GM23338 (cell line): ENCODE data around the gene TCF20. TPM values are rescaled to one million over a fixed set of nuclear protein-coding genes. Genes with fewer than 3 reads are reported as not detected.

Source experiments
- ATAC-seq: fragments of 200-7000 bp; cut with Tn5 transposase; 3 replicates; pipeline ENCODE4 v1.9.1; 2020
- DNase-seq: peaks from one replicate; pipeline ENCODE4 v3.0.0-alpha.2; 2015; ENCODE audit warnings: low spot score
- H2AFZ ChIP-seq: fragments of 200-600 bp; sonication (generic); 2 replicates; pipeline ENCODE4 v1.8.0; 2016; ENCODE audit warnings: antibody characterized with exemption, mild to moderate bottlenecking, moderate library complexity
- H3F3A ChIP-seq: fragments of 200-600 bp; sonication (generic); replicated peaks from 2 replicates; pipeline ENCODE4 v1.8.0; 2017; ENCODE audit warnings: antibody characterized with exemption, mixed run types, low read depth
- H3K27ac ChIP-seq: fragments of 200-600 bp; sonication (generic); 2 replicates; pipeline ENCODE4 v1.6.1; 2016; ENCODE audit warnings: low read depth
- H3K27me3 ChIP-seq: fragments of 200-600 bp; sonication (generic); 2 replicates; pipeline ENCODE4 v1.8.0; 2016; ENCODE audit warnings: mild to moderate bottlenecking, mixed run types, moderate library complexity; ENCODE audit not compliant: insufficient read depth
- H3K36me3 ChIP-seq: fragments of 200-600 bp; sonication (generic); 2 replicates; pipeline ENCODE4 v1.8.0; 2016; ENCODE audit warnings: mild to moderate bottlenecking; ENCODE audit not compliant: insufficient read depth
- H3K4me1 ChIP-seq: fragments of 200-600 bp; sonication (generic); 2 replicates; pipeline ENCODE4 v1.8.0; 2016; ENCODE audit warnings: mild to moderate bottlenecking, moderate library complexity; ENCODE audit not compliant: insufficient read depth
- H3K4me2 ChIP-seq: fragments of 200-600 bp; sonication (generic); 2 replicates; pipeline ENCODE4 v1.7.1; 2017; ENCODE audit warnings: mixed run types
- H3K4me3 ChIP-seq: fragments of 200-600 bp; sonication (generic); 2 replicates; pipeline ENCODE4 v1.6.1; 2016; ENCODE audit warnings: mixed run types
- H3K79me2 ChIP-seq: fragments of 200-600 bp; sonication (generic); replicated peaks from 2 replicates; pipeline ENCODE4 v1.8.0; 2017; ENCODE audit warnings: mild to moderate bottlenecking; ENCODE audit not compliant: insufficient read depth
- H3K9me2 ChIP-seq: fragments of 200-600 bp; sonication (generic); 2 replicates; pipeline ENCODE4 v1.8.0; 2017; ENCODE audit not compliant: insufficient read depth
- H4K20me1 ChIP-seq: fragments of 200-600 bp; sonication (generic); replicated peaks from 2 replicates; pipeline ENCODE4 v1.8.0; 2017; ENCODE audit warnings: mild to moderate bottlenecking; ENCODE audit not compliant: insufficient read depth
- H3K27ac Mint-ChIP-seq: 2 replicates; pipeline ENCODE4 v1.8.0; 2020; ENCODE audit warnings: inconsistent platforms, mild to moderate bottlenecking, moderate library complexity, mixed read lengths
- H3K27me3 Mint-ChIP-seq: 3 replicates; pipeline ENCODE4 v1.8.0; 2022; ENCODE audit warnings: low read depth, mild to moderate bottlenecking, moderate library complexity, mixed read lengths, inconsistent platforms; ENCODE audit not compliant: insufficient read depth, poor library complexity
- H3K36me3 Mint-ChIP-seq: 3 replicates; pipeline ENCODE4 v1.8.0; 2021; ENCODE audit warnings: low read depth, mild to moderate bottlenecking, inconsistent platforms, moderate library complexity, mixed read lengths
- H3K4me1 Mint-ChIP-seq: 3 replicates; pipeline ENCODE4 v1.8.0; 2020; ENCODE audit warnings: mild to moderate bottlenecking, inconsistent platforms, mixed read lengths
- H3K4me3 Mint-ChIP-seq: 3 replicates; pipeline ENCODE4 v1.8.0; 2021; ENCODE audit warnings: moderate library complexity, mild to moderate bottlenecking, inconsistent platforms, mixed read lengths
- H3K9me3 Mint-ChIP-seq: 3 replicates; pipeline ENCODE4 v1.8.0; 2020; ENCODE audit warnings: moderate library complexity, mild to moderate bottlenecking, inconsistent platforms, mixed read lengths
- CREB1 ChIP-seq: fragments of 250-450 bp; sonication (Bioruptor Pico); IDR thresholded peaks from 2 replicates; pipeline ENCODE4 v1.5.0; 2020; ENCODE audit warnings: low read depth, mild to moderate bottlenecking, moderate library complexity
- CTCF ChIP-seq, 2 experiments: fragments of 200-600 bp in 1 of 2; sonication (generic) in 1 of 2; conservative IDR thresholded peaks; 2 replicates each; pipeline versions ENCODE4 v1.5.1 to v1.6.1; 2016 to 2017; ENCODE audit warnings: antibody characterized with exemption in 2 of 2, low read depth in 2 of 2, mild to moderate bottlenecking in 2 of 2, moderate library complexity in 1 of 2
- ETS1 ChIP-seq: IDR thresholded peaks from 2 replicates; pipeline ENCODE4 v1.6.1; 2016; ENCODE audit warnings: antibody characterized with exemption
- EZH2 ChIP-seq: fragments of 200-600 bp; sonication (generic); IDR thresholded peaks from one replicate; pipeline ENCODE4 v1.8.0; 2017; ENCODE audit warnings: antibody characterized with exemption, mild to moderate bottlenecking, low read depth; ENCODE audit not compliant: unreplicated experiment
- EZH2phosphoT487 ChIP-seq: fragments of 200-600 bp; sonication (generic); IDR thresholded peaks from one replicate; pipeline ENCODE4 v1.8.1; 2018; ENCODE audit warnings: antibody characterized with exemption; ENCODE audit not compliant: unreplicated experiment
- NANOG ChIP-seq: IDR thresholded peaks from 2 replicates; pipeline ENCODE4 v1.6.1; 2016; ENCODE audit warnings: antibody characterized with exemption, borderline replicate concordance
- POLR2AphosphoS5 ChIP-seq: IDR thresholded peaks from 2 replicates; pipeline ENCODE4 v1.6.1; 2016; ENCODE audit warnings: antibody characterized with exemption, low read depth
- REST ChIP-seq: IDR thresholded peaks from one replicate; pipeline ENCODE4 v1.6.1; 2018; ENCODE audit warnings: antibody characterized with exemption; ENCODE audit not compliant: unreplicated experiment
- STAT1 ChIP-seq: IDR thresholded peaks from one replicate; pipeline ENCODE4 v1.6.1; 2016; ENCODE audit warnings: antibody characterized with exemption; ENCODE audit not compliant: unreplicated experiment
- ZNF114 ChIP-seq: fragments of 250-450 bp; sonication (Bioruptor Pico); IDR thresholded peaks from 2 replicates; pipeline ENCODE4 v1.5.0; 2020; ENCODE audit warnings: mild to moderate bottlenecking, moderate library complexity
- ZNF331 ChIP-seq: fragments of 250-450 bp; sonication (Bioruptor Pico); IDR thresholded peaks from 2 replicates; pipeline ENCODE4 v1.5.0; 2020; ENCODE audit warnings: low read depth, mild to moderate bottlenecking, moderate library complexity
- ZNF462 ChIP-seq: fragments of 250-450 bp; sonication (Bioruptor Pico); IDR thresholded peaks from 2 replicates; pipeline ENCODE4 v1.5.0; 2020; ENCODE audit warnings: mild to moderate bottlenecking, moderate library complexity
- polyA plus RNA-seq: library from polyadenylated mRNA; unstranded; fragments of >200 nt; fragmentation: Nextera tagmentation; extraction: Ambion mirVana; gene quantifications from 2 replicates; pipeline ENCODE4 v1.2.1, GENCODE V29; 2016
- total RNA-seq: library from RNA; depleted of rRNA; stranded (reverse); fragments of >200 nt; shearing (Covaris generic); gene quantifications from 2 replicates; pipeline ENCODE4 v1.2.3, GENCODE V29; 2014

Gene TCF20
- total and polyA plus RNA-seq, 2 experiments from 2014 or later, result 6.4 to 68.7 TPM

GRCh38 chr22:42243802-42244060 is 26.7 kb downstream of the TCF20 start (continued):
- no peak for TF ChIP-seq CREB1 (CRISPR knock-in tag)
- no peak for TF ChIP-seq EZH2
- no peak for TF ChIP-seq ZNF114 (CRISPR knock-in tag)
- TF ChIP-seq CTCF (conservative IDR thresholded peaks at IDR 0.05; ENCODE audit: low read depth in 2 of 2), result no peak
- TF ChIP-seq EZH2phosphoT487, result no peak
- no peak for TF ChIP-seq ETS1

- Histone ChIP-seq H3K79me2 (peaks cover 100% of the 10 kb centered on the region), H3K4me2 (no peak overlapping the region), H3K36me3 (0 out of 2 replicates have a peak, but pooled peaks cover 3% of the 10 kb centered on the region), H4K20me1 (peaks cover 56% of the 10 kb centered on the region), H3K27ac (no peak overlapping the region), H3K27me3 (no peaks in the 10 kb centered on the region), H3K4me1 (0 out of 2 replicates have a peak, but pooled peaks cover 4% of the 10 kb centered on the region), H3F3A (no peaks in the 10 kb centered on the region), H3K4me3 (no peak overlapping the region), H2AFZ (no peak overlapping the region), H3K9me2 (no peaks in the 10 kb centered on the region)
- Mint-ChIP-seq H3K9me3 (peaks cover 13% of the 10 kb centered on the region), H3K4me3 (no peak overlapping the region), H3K4me1 (peaks cover 24% of the 10 kb centered on the region), H3K27me3 (no peaks in the 10 kb centered on the region), H3K36me3 (peaks cover 28% of the 10 kb centered on the region), H3K27ac (no peak overlapping the region)
- DNase-seq (no peak), ATAC-seq (no peak)
- TF ChIP-seq CREB1 (CRISPR knock-in tag) (no peak), EZH2 (no peak), POLR2AphosphoS5 (no peak), ZNF331 (no peak), NANOG (no peak), STAT1 (no peak), REST (no peak), ZNF114 (CRISPR knock-in tag) (no peak), ZNF462 (CRISPR knock-in tag) (no peak)
These were observed 33.6 kb downstream of the TCF20 start for GRCh38 chr22:42236848-42237247.
